Measurements from ENCODE around the gene SLC2A10.

GRCh38 chr20:46775806-46776205 lies 66.4 kb downstream of the SLC2A10 start:
- no peak for TF ChIP-seq CTCF (IDR thresholded peaks at IDR 0.05; ENCODE audit: insufficient read depth, low read length, poor library complexity, severe bottlenecking)
- no peak for TF ChIP-seq EZH2phosphoT487 (conservative IDR thresholded peaks at IDR 0.05; ENCODE audit: low read length)
